Cardiac fibroblast (primary cell): ENCODE measurements around the gene ROBO2.

ENCODE experiments used
- DNase-seq, 2 donors: peaks; one replicate each; pipeline versions ENCODE4 v3.0.0 to v3.0.0-alpha.2; 2010; ENCODE audit warnings: low read depth in 2 of 2
- H3K4me3 ChIP-seq, 2 donors: replicated peaks in 1 of 2; 1 replicate in 1 of 2; 2 replicates in 1 of 2; pipeline ENCODE4 v1.5.1; 2011; ENCODE audit warnings: low read depth in 2 of 2, low read length in 2 of 2, mild to moderate bottlenecking in 2 of 2, moderate library complexity in 1 of 2
- CTCF ChIP-seq: IDR thresholded peaks from one replicate; pipeline ENCODE4 v1.5.1; 2011; ENCODE audit warnings: low read depth, mild to moderate bottlenecking, low read length, inconsistent platforms

The ROBO2 gene

GRCh38 chr3:77586216-77586615, 546.3 kb downstream of the ROBO2 start:
- DNase-seq = no peak
- no peak for TF ChIP-seq CTCF
- H3K4me3 ChIP-seq = no peak overlapping the region

- no peak for TF ChIP-seq CTCF
- DNase-seq = no peak
- no peak overlapping the region for H3K4me3 ChIP-seq
Measured at GRCh38 chr3:77588863-77589262, 549.0 kb downstream of the ROBO2 start.

GRCh38 chr3:77590191-77590590, 550.3 kb downstream of the ROBO2 start:
- DNase-seq = no peak

GRCh38 chr3:77595371-77595870, 555.5 kb downstream of the ROBO2 start:
- no peak for DNase-seq
- no peak overlapping the region for H3K4me3 ChIP-seq
- TF ChIP-seq CTCF = no peak

More at GRCh38 chr3:77590191-77590590, 550.3 kb downstream of the ROBO2 start:
- no peak overlapping the region for H3K4me3 ChIP-seq
- TF ChIP-seq CTCF = no peak

- H3K4me3 ChIP-seq = no peak overlapping the region
- no peak for DNase-seq
- no peak for TF ChIP-seq CTCF
Measured at GRCh38 chr3:77599948-77600347, 560.0 kb downstream of the ROBO2 start.

GRCh38 chr3:77601823-77602415, 562.0 kb downstream of the ROBO2 start:
- DNase-seq = no peak
- TF ChIP-seq CTCF = no peak

GRCh38 chr3:77602722-77603121, 562.8 kb downstream of the ROBO2 start:
- no peak for DNase-seq
- no peak overlapping the region for H3K4me3 ChIP-seq

More at GRCh38 chr3:77601823-77602415, 562.0 kb downstream of the ROBO2 start:
- no peak overlapping the region for H3K4me3 ChIP-seq

More at GRCh38 chr3:77602722-77603121, 562.8 kb downstream of the ROBO2 start:
- TF ChIP-seq CTCF = no peak
